ENCODE results near the gene CEP70.
"Not testable (repeated sequence)": the region's sequence is repeated elsewhere in the genome, so short reads cannot be mapped to it uniquely, and the experiment has no call there.

- TF ChIP-seq CTCF (IDR thresholded peaks at IDR 0.05); EZH2 (IDR thresholded peaks at IDR 0.05; ENCODE audit: borderline replicate concordance, insufficient read depth, low read depth, low read length, poor library complexity, severe bottlenecking): not testable (repeated sequence)
Measured at GRCh38 chr3:138604106-138604595, 10.1 kb upstream of the CEP70 start.

Data from B cell (primary cell).